Stomach smooth muscle (tissue), 2 donors: ENCODE results near the gene SCAMP4.

Experiments used
- H3K27ac ChIP-seq: one replicate; pipeline ENCODE4 v1.7.0; 2013; ENCODE audit warnings: mild to moderate bottlenecking, low read length, inconsistent platforms
- H3K27me3 ChIP-seq, 2 donors: one replicate each; pipeline ENCODE4 v1.7.0; 2013; ENCODE audit warnings: low read length in 2 of 2; ENCODE audit not compliant: insufficient read depth in 2 of 2, control insufficient read depth in 1 of 2
- H3K36me3 ChIP-seq, 2 donors: one replicate each; pipeline ENCODE4 v1.7.0; 2013; ENCODE audit warnings: low read length in 2 of 2; ENCODE audit not compliant: control insufficient read depth in 2 of 2, insufficient read depth in 2 of 2
- H3K4me1 ChIP-seq: one replicate; pipeline ENCODE4 v1.7.0; 2013; ENCODE audit warnings: low read length; ENCODE audit not compliant: control insufficient read depth, insufficient read depth
- H3K4me3 ChIP-seq, 2 donors: one replicate each; pipeline ENCODE4 v1.7.0; 2013; ENCODE audit warnings: low read length in 2 of 2
- H3K9ac ChIP-seq, 2 donors: one replicate each; pipeline ENCODE4 v1.7.0; 2013; ENCODE audit warnings: low read length in 2 of 2, mild to moderate bottlenecking in 1 of 2
- H3K9me3 ChIP-seq, 2 donors: one replicate each; pipeline ENCODE4 v1.7.0; 2013; ENCODE audit warnings: low read length in 2 of 2; ENCODE audit not compliant: control insufficient read depth in 2 of 2
- donor health status: healthy.
- donor health status: Pancreatic carcinoma.

Gene SCAMP4

GRCh38 chr19:1907563-1908363, 2.6 kb downstream of the SCAMP4 start:
- H3K36me3 ChIP-seq = no peaks in the 10 kb centered on the region
- H3K27me3 ChIP-seq = no peaks in the 10 kb centered on the region
- H3K4me1 ChIP-seq = peaks cover 17% of the 10 kb centered on the region
- H3K27ac ChIP-seq = no peak overlapping the region
- no peak overlapping the region for H3K4me3 ChIP-seq
- no peaks in the 10 kb centered on the region for H3K9me3 ChIP-seq
- H3K9ac ChIP-seq = no peak overlapping the region

- Histone ChIP-seq H3K4me3 (no peak overlapping the region), H3K27me3 (no peaks in the 10 kb centered on the region), H3K4me1 (peaks cover 17% of the 10 kb centered on the region), H3K9me3 (no peaks in the 10 kb centered on the region), H3K27ac (no peak overlapping the region), H3K36me3 (peaks cover 0 to 2% of the 10 kb centered on the region in 2 donors), H3K9ac (no peak overlapping the region)
Observed at GRCh38 chr19:1908364-1908678, 3.1 kb downstream of the SCAMP4 start.

- H3K4me3 ChIP-seq = no peak overlapping the region
- H3K27ac ChIP-seq = no peak overlapping the region
- no peak overlapping the region for H3K9ac ChIP-seq
- peaks cover 0 to 2% of the 10 kb centered on the region in 2 donors for H3K36me3 ChIP-seq
- H3K27me3 ChIP-seq = no peaks in the 10 kb centered on the region
- peaks cover 15% of the 10 kb centered on the region for H3K4me1 ChIP-seq
- no peaks in the 10 kb centered on the region for H3K9me3 ChIP-seq
Observed at GRCh38 chr19:1909761-1910080, 4.5 kb downstream of the SCAMP4 start.

- Histone ChIP-seq H3K27ac (no peak overlapping the region), H3K36me3 (peaks cover 3 to 4% of the 10 kb centered on the region in 2 donors), H3K4me3 (no peak overlapping the region), H3K4me1 (peaks cover 13% of the 10 kb centered on the region), H3K9ac (no peak overlapping the region), H3K27me3 (no peaks in the 10 kb centered on the region), H3K9me3 (no peaks in the 10 kb centered on the region)
Observed at GRCh38 chr19:1910177-1910576, 5.0 kb downstream of the SCAMP4 start.

GRCh38 chr19:1911098-1911497, 5.9 kb downstream of the SCAMP4 start:
- Histone ChIP-seq H3K27me3 (no peaks in the 10 kb centered on the region), H3K27ac (no peak overlapping the region), H3K36me3 (peaks cover 4% of the 10 kb centered on the region in 2 donors), H3K4me3 (no peak overlapping the region), H3K9ac (no peak overlapping the region), H3K4me1 (peaks cover 7% of the 10 kb centered on the region), H3K9me3 (no peaks in the 10 kb centered on the region)

GRCh38 chr19:1911995-1912394, 6.8 kb downstream of the SCAMP4 start:
- H3K9me3 ChIP-seq = no peaks in the 10 kb centered on the region
- H3K36me3 ChIP-seq = peaks cover 4% of the 10 kb centered on the region in 2 donors
- H3K9ac ChIP-seq = no peak overlapping the region
- peaks cover 7% of the 10 kb centered on the region for H3K4me1 ChIP-seq
- no peak overlapping the region for H3K4me3 ChIP-seq
- no peak overlapping the region for H3K27ac ChIP-seq
- no peaks in the 10 kb centered on the region for H3K27me3 ChIP-seq

GRCh38 chr19:1912760-1913505, 7.7 kb downstream of the SCAMP4 start:
- Histone ChIP-seq H3K36me3 (peaks cover 4 to 5% of the 10 kb centered on the region in 2 donors), H3K4me3 (no peak overlapping the region), H3K27ac (no peak overlapping the region), H3K27me3 (no peaks in the 10 kb centered on the region), H3K9ac (no peak overlapping the region), H3K4me1 (peaks cover 7% of the 10 kb centered on the region), H3K9me3 (no peaks in the 10 kb centered on the region)

GRCh38 chr19:1913781-1914577, 8.8 kb downstream of the SCAMP4 start:
- peaks cover 4 to 8% of the 10 kb centered on the region in 2 donors for H3K36me3 ChIP-seq
- H3K27ac ChIP-seq = no peak overlapping the region
- no peaks in the 10 kb centered on the region for H3K27me3 ChIP-seq
- H3K4me1 ChIP-seq = peaks cover 7% of the 10 kb centered on the region
- H3K9ac ChIP-seq = no peak overlapping the region
- no peak overlapping the region for H3K4me3 ChIP-seq
- H3K9me3 ChIP-seq = no peaks in the 10 kb centered on the region

- peaks cover 4 to 8% of the 10 kb centered on the region in 2 donors for H3K36me3 ChIP-seq
- no peaks in the 10 kb centered on the region for H3K4me1 ChIP-seq
- no peak overlapping the region for H3K4me3 ChIP-seq
- no peak overlapping the region for H3K9ac ChIP-seq
- no peaks in the 10 kb centered on the region for H3K27me3 ChIP-seq
- no peak overlapping the region for H3K27ac ChIP-seq
- H3K9me3 ChIP-seq = no peaks in the 10 kb centered on the region
Observed at GRCh38 chr19:1914826-1915341, 9.7 kb downstream of the SCAMP4 start.

- Histone ChIP-seq H3K27ac (no peak overlapping the region), H3K9ac (no peak overlapping the region), H3K9me3 (no peaks in the 10 kb centered on the region), H3K36me3 (peaks cover 6 to 13% of the 10 kb centered on the region in 2 donors), H3K4me3 (no peak overlapping the region), H3K27me3 (no peaks in the 10 kb centered on the region), H3K4me1 (no peaks in the 10 kb centered on the region)
Observed at GRCh38 chr19:1917146-1917545, 11.9 kb downstream of the SCAMP4 start.
